B cell (primary cell): ENCODE results near the gene RAD51B. TPM values are rescaled to one million over a fixed set of nuclear protein-coding genes. Genes with fewer than 3 reads are reported as not detected.

Experiments
- ATAC-seq: fragments of 200-7000 bp; cut with Tn5 transposase; one replicate; pipeline ENCODE4 v1.10.0; 2021; ENCODE audit warnings: low read depth, mild to moderate bottlenecking, moderate number of reproducible peaks, moderate library complexity
- CTCF ChIA-PET: fragments of 350-600 bp; sonication (Branson Sonifier 250); formaldehyde crosslinking; loops from one replicate; lab custom pipeline; 2021; ENCODE audit warnings: antibody characterized with exemption, inconsistent platforms; lab: Charles Lee
- POLR2A ChIA-PET: fragments of 350-600 bp; sonication (Branson Sonifier 250); formaldehyde crosslinking; loops from one replicate; lab custom pipeline; 2021; ENCODE audit warnings: antibody characterized with exemption; lab: Charles Lee
- DNase-seq: peaks from one replicate; pipeline ENCODE4 v3.0.0; 2013
- H2AFZ ChIP-seq: 2 replicates; pipeline ENCODE4 v1.6.1; 2012; ENCODE audit warnings: mild to moderate bottlenecking, low read depth, low read length; ENCODE audit not compliant: insufficient read depth, poor library complexity, severe bottlenecking
- H3K27ac ChIP-seq, 2 donors: 1 replicate in 1 of 2; 2 replicates in 1 of 2; pipeline ENCODE4 v1.5.1; 2012 to 2013; ENCODE audit warnings: low read length in 2 of 2, mild to moderate bottlenecking in 2 of 2, moderate library complexity in 1 of 2
- H3K27me3 ChIP-seq, 4 experiments: fragments of 200-600 bp in 1 of 4; sonication (generic) in 1 of 4; replicated peaks in 1 of 4; 1 replicate in 2 of 4; 2 replicates in 2 of 4; pipeline versions ENCODE4 v1.6.1 to v1.7.0; 2013 to 2016; ENCODE audit warnings: low read length in 3 of 4, mild to moderate bottlenecking in 2 of 4, mixed read lengths in 1 of 4, moderate library complexity in 1 of 4; ENCODE audit not compliant: insufficient read depth in 4 of 4, control insufficient read depth in 3 of 4; ENCODE audit errors: control extremely low read depth in 1 of 4
- H3K36me3 ChIP-seq, 2 experiments: replicated peaks in 1 of 2; 1 replicate in 1 of 2; 2 replicates in 1 of 2; pipeline versions ENCODE4 v1.6.1 to v1.7.1; 2013; ENCODE audit warnings: low read length in 1 of 2; ENCODE audit not compliant: insufficient read depth in 2 of 2, control insufficient read depth in 1 of 2; ENCODE audit errors: control extremely low read depth in 1 of 2, extremely low read depth in 1 of 2
- H3K4me1 ChIP-seq, 2 donors: fragments of 200-600 bp in 1 of 2; sonication (generic) in 1 of 2; 1 replicate in 1 of 2; 2 replicates in 1 of 2; pipeline versions ENCODE4 v1.5.1 to v1.6.1; 2013 to 2017; ENCODE audit warnings: low read length in 2 of 2; ENCODE audit not compliant: control insufficient read depth in 2 of 2, insufficient read depth in 2 of 2
- H3K4me2 ChIP-seq: replicated peaks from 2 replicates; pipeline ENCODE3; 2012; ENCODE audit warnings: mild to moderate bottlenecking, low read depth, low read length; ENCODE audit not compliant: poor library complexity, severe bottlenecking
- H3K4me3 ChIP-seq, 5 experiments: fragments of 200-600 bp in 1 of 5; sonication (generic) in 1 of 5; 1 replicate in 3 of 5; 2 replicates in 2 of 5; pipeline versions ENCODE4 v1.5.1 to v1.7.0; 2011 to 2016; ENCODE audit warnings: low read length in 4 of 5, mild to moderate bottlenecking in 4 of 5, low read depth in 2 of 5, control low read depth in 1 of 5, moderate library complexity in 1 of 5; ENCODE audit not compliant: insufficient read depth in 1 of 5; ENCODE audit errors: control extremely low read depth in 1 of 5, extremely low read depth in 1 of 5
- H3K79me2 ChIP-seq: fragments of 200-600 bp; sonication (generic); one replicate; pipeline ENCODE4 v1.6.0; 2016; ENCODE audit warnings: low read length; ENCODE audit not compliant: control insufficient read depth, insufficient read depth
- H3K9ac ChIP-seq: fragments of 200-600 bp; sonication (generic); 2 replicates; pipeline ENCODE4 v1.6.1; 2017; ENCODE audit warnings: mild to moderate bottlenecking, low read length, moderate library complexity
- H3K9me3 ChIP-seq, 3 donors: one replicate each; pipeline versions ENCODE4 v1.6.1 to v1.7.1; 2013; ENCODE audit warnings: low read length in 2 of 3; ENCODE audit not compliant: control insufficient read depth in 2 of 3, insufficient read depth in 1 of 3; ENCODE audit errors: control extremely low read depth in 1 of 3
- H4K20me1 ChIP-seq: 2 replicates; pipeline ENCODE4 v1.6.0; 2012; ENCODE audit warnings: mild to moderate bottlenecking, low read length; ENCODE audit not compliant: insufficient read depth, control insufficient read depth, poor library complexity, severe bottlenecking
- H3K27ac Mint-ChIP-seq: one replicate; pipeline ENCODE4 v1.8.0; 2021; ENCODE audit warnings: mixed read lengths
- H3K27me3 Mint-ChIP-seq: one replicate; pipeline ENCODE4 v1.8.0; 2021; ENCODE audit warnings: mixed read lengths
- H3K4me1 Mint-ChIP-seq: one replicate; pipeline ENCODE4 v1.8.0; 2021; ENCODE audit warnings: mixed read lengths
- H3K4me3 Mint-ChIP-seq: one replicate; pipeline ENCODE4 v1.8.0; 2021; ENCODE audit warnings: mixed read lengths
- H3K9me3 Mint-ChIP-seq: one replicate; pipeline ENCODE4 v1.8.0; 2022; ENCODE audit warnings: mixed read lengths; ENCODE audit not compliant: insufficient read depth
- CTCF ChIP-seq: fragments of 200-600 bp; IDR thresholded peaks from one replicate; pipeline ENCODE4 v1.8.0; 2022; ENCODE audit warnings: antibody characterized with exemption, mild to moderate bottlenecking
- EZH2 ChIP-seq: IDR thresholded peaks from 2 replicates; pipeline ENCODE4 v1.6.1; 2012; ENCODE audit warnings: borderline replicate concordance, low read depth, mild to moderate bottlenecking, moderate library complexity, low read length; ENCODE audit not compliant: insufficient read depth, poor library complexity, severe bottlenecking
- WGBS: methylation state at CpG from one replicate; pipeline ENCODE4 v1.1.5; 2013; ENCODE audit warnings: missing lambda C conversion rate; ENCODE audit not compliant: insufficient coverage; 5-methylcytosine and 5-hydroxymethylcytosine counted together
- intact Hi-C: fragments of 100-400 bp; cut with micrococcal nuclease; formaldehyde crosslinking; loops from one replicate; pipeline ENCODE4 v1.10.0; 2022
- polyA plus RNA-seq: library from polyadenylated mRNA; depleted of rRNA; stranded (reverse); fragments of >200 nt; gene quantifications from 2 replicates; pipeline ENCODE4 v1.2.3, GENCODE V29; 2012
- total RNA-seq, 2 donors: library from RNA; stranded (reverse); fragments of 120-200 nt in 1 of 2; gene quantifications; 1 replicate in 1 of 2; 2 replicates in 1 of 2; pipeline versions ENCODE4 v1.2.3 to v1.2.4, GENCODE V29; 2013 to 2022

Gene RAD51B
- total and polyA plus RNA-seq, 2 donors (not counting 1 experiment from before 2014, with no cell fraction given) = 6.5 to 60.6 TPM

DNA sequence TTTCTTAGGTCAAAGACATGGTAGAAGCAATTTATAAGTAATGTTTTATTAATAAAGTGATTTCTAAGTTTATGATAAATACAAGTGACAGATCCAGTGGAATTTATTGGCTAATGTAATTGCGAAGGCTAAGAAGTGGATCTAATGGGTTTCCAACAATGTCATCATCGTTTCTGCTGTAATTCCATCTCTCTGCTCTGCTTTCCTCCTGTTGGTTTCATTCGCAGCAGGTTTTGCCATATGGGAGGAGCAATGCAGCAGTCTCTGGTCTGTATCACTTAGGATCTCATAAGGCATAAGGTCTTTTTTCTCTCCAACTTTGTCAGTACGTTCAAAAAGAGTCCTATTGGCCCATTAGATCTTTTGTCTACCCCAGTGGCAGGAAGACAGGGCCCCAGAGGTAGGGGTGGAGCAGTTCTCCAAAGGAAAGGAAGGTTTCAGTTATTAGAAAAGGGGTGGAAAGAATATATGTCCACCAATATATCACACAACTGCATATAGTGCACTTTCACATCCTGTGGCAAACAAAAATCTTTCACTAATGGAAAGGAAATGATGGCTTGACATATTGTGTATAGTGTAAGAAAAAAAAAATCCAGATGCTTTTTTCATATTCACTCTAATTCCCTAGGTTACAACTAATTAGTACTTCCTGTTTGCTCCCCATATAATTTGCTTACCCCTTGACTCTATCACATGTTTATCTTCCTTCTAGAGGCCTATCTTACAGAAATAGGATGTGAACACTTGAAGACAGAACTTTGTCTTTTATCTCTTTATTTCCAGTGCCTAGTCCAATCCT is 522.0 kb downstream of the RAD51B start:
- Histone ChIP-seq H3K9ac (no peak overlapping the region), H2AFZ (peak overlapping the region; percentile 27), H3K79me2 (no peaks in the 10 kb centered on the region), H3K27ac (no peak overlapping the region), H4K20me1 (no peaks in the 10 kb centered on the region), H3K4me2 (peak overlapping the region; percentile 36), H3K4me1 (peaks cover 39 to 43% of the 10 kb centered on the region in 2 donors), H3K9me3 (peaks cover 0 to 12% (median 0%) of the 10 kb centered on the region in 3 donors), H3K36me3 (no peaks in the 10 kb centered on the region), H3K27me3 (no peaks in the 10 kb centered on the region), H3K4me3 (no peak overlapping the region)
- intact Hi-C loops = loop anchor here (5.0 kb wide), 1 partner anchor 34 kb away; no protein-coding TSS in a partner anchor
- ChIA-PET CTCF (no interaction called here), POLR2A (no interaction called here)
- no peak for TF ChIP-seq EZH2
- TF ChIP-seq CTCF = no peak
- Mint-ChIP-seq H3K27me3 (no peaks in the 10 kb centered on the region), H3K9me3 (no peaks in the 10 kb centered on the region), H3K4me1 (peaks cover 69% of the 10 kb centered on the region), H3K27ac (peak overlapping the region; percentile 27), H3K4me3 (no peak overlapping the region)
- WGBS = 93% methylated on average over 3 of the region's 4 CpGs
- peak; percentile 36 for ATAC-seq
- DNase-seq = no peak

DNA sequence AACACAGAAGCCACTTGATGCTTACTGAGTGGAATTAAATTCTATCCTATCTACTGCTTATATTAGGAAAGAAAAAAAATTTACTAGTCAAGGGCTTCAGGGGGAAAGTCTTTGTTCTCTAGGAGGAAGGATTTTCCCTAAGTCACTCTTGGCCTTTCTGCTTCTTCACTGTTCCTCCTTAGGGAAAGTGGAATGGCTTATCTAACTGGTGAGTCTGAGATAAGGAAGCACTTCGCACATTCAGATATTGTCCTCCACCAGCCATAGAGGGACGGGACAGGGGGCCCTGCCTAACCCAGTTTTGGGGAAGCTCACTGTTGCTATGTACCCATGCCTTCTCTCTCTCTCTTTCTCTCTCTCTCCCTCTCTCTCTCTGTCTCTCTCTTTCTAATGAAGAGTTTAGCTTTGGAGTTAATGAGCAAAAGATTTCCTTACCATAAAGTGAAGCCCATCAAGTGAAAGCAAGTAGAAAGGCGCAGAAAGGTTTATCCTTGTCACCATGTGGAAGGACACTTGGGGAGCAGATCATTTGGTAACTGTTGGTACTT is 522.7 kb downstream of the RAD51B start:
- Mint-ChIP-seq H3K9me3 (no peaks in the 10 kb centered on the region), H3K27ac (peak overlapping the region; percentile 48), H3K4me3 (peak overlapping the region; percentile 9), H3K27me3 (no peaks in the 10 kb centered on the region), H3K4me1 (peaks cover 68% of the 10 kb centered on the region)
- intact Hi-C loops = loop anchor here (5.0 kb wide), 1 partner anchor 35 kb away; no protein-coding TSS in a partner anchor
- no peak for DNase-seq
- no peak overlapping the region for H3K4me3 ChIP-seq
- no CpG with 5 or more reads among the region's 3 CpGs for WGBS
- H3K79me2 ChIP-seq = no peaks in the 10 kb centered on the region
- H3K27ac ChIP-seq = peak overlapping the region in 1 of 2 donors; percentile 19
- TF ChIP-seq EZH2 (no peak), CTCF (no peak)
- POLR2A ChIA-PET = no interaction called here
- H3K36me3 ChIP-seq = no peaks in the 10 kb centered on the region
- H2AFZ ChIP-seq = peak overlapping the region; percentile 27
- no peaks in the 10 kb centered on the region for H4K20me1 ChIP-seq
- CTCF ChIA-PET = no interaction called here
- no peaks in the 10 kb centered on the region for H3K27me3 ChIP-seq
- no peak for ATAC-seq
- H3K4me1 ChIP-seq = peaks cover 36 to 43% of the 10 kb centered on the region in 2 donors
- H3K9ac ChIP-seq = no peak overlapping the region
- H3K4me2 ChIP-seq = peak overlapping the region; percentile 36
- peaks cover 0 to 12% (median 0%) of the 10 kb centered on the region in 3 donors for H3K9me3 ChIP-seq
